GM19467 (cell line): ENCODE measurements around the gene DRC7.
"Not testable (repeated sequence)": the region's sequence is repeated elsewhere in the genome, so short reads cannot be mapped to it uniquely, and the experiment has no call there.

ENCODE experiments used
- ATAC-seq: cut with Tn5 transposase; IDR thresholded peaks from one replicate; pipeline ENCODE4 v1.9.1; 2021; ENCODE audit warnings: mild to moderate bottlenecking, moderate library complexity; ENCODE audit not compliant: unreplicated experiment

DRC7 gene

DNA sequence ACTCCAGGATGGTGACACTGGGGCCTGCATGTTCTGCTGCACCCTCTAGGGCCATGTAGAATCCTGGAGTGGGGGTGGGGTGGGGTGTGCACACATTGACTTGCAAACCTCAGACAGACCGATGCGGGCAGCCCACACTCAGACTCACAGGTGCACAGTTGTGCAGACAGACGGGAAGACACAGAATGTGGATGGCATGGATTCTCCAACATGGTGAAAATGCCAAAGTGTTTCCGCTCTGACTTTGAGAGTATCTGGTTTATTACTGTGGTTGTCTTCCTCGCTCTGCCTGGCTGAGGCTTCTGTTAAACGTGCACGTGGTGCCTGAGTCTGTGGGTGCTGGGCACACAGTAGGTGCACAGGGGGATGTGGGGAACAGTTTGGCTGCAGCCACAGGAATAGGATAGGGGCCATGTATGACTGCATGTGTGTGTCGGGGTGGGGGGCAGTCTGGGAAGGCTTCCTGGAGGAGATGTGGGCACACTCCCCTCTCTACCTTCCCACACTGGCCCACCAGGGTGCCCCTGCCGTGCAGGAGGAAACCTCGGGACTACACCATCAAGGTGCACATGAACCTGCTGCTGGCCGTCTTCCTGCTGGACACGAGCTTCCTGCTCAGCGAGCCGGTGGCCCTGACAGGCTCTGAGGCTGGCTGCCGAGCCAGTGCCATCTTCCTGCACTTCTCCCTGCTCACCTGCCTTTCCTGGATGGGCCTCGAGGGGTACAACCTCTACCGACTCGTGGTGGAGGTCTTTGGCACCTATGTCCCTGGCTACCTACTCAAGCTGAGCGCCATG is 35.5 kb upstream of the DRC7 start:
- ATAC-seq = no peak

DNA sequence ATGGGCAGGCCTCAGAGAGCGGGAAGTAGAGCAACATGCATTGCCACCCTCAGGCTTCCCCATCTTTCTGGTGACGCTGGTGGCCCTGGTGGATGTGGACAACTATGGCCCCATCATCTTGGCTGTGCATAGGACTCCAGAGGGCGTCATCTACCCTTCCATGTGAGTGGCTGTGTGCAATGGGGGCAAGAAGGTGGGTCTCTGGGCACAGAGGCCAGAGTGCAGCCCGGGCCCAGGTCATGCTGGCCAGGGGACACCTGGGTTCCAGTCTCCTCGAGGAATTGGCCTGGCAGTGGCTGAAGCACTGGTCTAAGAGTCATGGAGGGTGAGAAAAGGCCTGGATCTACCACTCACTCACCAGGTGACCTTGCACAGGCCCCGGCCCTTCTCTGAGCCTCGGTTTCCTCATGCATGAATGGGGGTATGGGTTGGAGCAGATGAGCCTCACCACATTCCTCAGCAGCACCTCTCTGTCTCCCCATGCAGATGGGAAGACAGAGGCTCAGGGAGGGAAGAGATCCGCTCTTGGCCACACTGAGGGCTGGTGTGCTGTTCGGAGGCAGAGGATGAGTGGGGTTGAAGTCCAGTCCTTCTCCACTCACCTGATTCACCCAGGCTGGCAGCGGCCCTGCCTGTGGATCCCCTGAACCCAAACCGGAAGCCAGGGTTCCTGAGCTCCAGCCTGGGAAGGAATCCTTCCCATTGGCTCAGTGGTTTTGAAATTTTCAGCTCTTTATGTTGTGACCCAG is 33.7 kb upstream of the DRC7 start:
- no peak for ATAC-seq

DNA sequence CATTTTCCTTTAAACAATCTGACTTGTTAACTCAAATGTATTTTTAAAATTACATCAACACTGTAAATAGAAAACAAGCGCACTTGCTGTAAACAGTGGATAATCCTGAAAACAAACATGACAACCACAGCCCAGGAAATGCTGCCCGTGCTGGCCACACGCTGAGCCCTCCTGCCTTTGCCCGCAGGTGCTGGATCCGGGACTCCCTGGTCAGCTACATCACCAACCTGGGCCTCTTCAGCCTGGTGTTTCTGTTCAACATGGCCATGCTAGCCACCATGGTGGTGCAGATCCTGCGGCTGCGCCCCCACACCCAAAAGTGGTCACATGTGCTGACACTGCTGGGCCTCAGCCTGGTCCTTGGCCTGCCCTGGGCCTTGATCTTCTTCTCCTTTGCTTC is 33.1 kb upstream of the DRC7 start:
- ATAC-seq = no peak

DNA sequence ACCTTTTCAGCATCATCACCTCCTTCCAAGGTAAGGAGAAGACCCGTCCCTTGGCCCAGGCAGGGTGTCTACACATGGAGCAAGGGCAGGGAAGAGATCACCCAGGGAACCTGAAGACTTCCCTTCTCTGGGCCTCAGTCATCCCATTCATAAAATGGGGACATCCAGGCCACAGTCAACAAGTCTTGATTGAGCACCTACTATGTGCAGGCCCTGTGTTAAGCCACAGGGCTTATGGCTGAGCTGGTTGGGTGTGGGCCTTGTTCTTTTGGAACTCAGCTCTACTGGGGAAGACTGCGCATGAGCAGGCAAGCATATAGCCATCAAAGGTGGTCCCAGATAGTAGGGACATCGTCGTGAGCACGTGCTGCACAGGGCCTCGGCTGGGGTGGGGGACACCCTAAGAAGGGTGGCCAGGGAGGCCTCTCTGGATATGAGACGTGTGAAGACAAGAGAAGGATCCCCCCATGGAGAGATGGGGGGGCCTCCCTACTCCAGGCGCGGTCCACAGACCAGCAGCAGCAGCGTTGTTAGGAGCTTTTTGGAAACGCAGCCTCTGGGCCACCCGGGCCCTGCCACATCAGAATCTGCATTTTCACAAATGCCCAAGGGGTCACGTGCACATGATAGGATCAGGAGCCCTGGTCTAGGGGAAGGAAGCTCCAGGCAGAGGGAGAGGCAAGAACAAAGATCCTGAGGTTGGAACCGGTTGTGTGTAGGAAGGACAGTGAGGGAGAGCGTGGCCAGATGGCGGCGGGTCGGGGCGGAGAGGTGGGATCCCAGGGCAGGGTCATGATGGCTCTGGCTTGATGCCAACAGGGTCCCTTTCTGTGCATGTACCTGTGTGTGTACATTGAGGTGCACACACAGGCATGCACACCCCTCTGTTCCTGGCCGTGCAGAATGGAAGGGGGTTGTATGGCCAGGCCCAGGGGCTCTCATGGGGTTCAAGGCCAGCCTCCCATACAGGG is 32.4 kb upstream of the DRC7 start:
- ATAC-seq = no peak

DNA sequence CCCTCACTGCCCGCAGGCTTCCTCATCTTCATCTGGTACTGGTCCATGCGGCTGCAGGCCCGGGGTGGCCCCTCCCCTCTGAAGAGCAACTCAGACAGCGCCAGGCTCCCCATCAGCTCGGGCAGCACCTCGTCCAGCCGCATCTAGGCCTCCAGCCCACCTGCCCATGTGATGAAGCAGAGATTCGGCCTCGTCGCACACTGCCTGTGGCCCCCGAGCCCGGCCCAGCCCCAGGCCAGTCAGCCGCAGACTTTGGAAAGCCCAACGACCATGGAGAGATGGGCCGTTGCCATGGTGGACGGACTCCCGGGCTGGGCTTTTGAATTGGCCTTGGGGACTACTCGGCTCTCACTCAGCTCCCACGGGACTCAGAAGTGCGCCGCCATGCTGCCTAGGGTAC is 31.2 kb upstream of the DRC7 start:
- no peak for ATAC-seq

DNA sequence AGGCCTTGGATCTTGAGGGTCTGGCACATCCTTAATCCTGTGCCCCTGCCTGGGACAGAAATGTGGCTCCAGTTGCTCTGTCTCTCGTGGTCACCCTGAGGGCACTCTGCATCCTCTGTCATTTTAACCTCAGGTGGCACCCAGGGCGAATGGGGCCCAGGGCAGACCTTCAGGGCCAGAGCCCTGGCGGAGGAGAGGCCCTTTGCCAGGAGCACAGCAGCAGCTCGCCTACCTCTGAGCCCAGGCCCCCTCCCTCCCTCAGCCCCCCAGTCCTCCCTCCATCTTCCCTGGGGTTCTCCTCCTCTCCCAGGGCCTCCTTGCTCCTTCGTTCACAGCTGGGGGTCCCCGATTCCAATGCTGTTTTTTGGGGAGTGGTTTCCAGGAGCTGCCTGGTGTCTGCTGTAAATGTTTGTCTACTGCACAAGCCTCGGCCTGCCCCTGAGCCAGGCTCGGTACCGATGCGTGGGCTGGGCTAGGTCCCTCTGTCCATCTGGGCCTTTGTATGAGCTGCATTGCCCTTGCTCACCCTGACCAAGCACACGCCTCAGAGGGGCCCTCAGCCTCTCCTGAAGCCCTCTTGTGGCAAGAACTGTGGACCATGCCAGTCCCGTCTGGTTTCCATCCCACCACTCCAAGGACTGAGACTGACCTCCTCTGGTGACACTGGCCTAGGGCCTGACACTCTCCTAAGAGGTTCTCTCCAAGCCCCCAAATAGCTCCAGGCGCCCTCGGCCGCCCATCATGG is 30.5 kb upstream of the DRC7 start:
- no peak for ATAC-seq

DNA sequence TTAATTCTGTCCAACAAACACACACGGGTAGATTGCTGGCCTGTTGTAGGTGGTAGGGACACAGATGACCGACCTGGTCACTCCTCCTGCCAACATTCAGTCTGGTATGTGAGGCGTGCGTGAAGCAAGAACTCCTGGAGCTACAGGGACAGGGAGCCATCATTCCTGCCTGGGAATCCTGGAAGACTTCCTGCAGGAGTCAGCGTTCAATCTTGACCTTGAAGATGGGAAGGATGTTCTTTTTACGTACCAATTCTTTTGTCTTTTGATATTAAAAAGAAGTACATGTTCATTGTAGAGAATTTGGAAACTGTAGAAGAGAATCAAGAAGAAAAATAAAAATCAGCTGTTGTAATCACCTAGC is 30.0 kb upstream of the DRC7 start:
- ATAC-seq = no peak

DNA sequence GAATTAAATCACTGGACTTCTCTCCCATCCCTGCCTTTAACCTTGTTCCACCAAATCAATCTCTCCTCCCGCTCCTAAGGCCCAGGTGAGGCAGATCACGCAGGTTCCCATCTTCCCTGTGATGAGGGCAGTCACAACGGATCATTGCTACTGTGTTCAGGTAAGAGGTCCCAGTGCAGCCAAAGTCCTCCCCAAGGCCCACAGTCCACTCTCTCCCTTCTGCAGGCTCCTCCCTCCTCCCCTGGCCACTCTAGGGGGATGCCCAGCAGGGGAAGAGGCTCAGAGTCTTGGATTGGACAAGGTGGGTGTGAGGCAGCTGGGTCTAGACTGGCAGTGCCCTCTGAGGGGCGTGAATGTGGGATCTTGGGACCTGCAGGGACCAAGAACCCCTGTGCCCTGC is 29.1 kb upstream of the DRC7 start:
- no peak for ATAC-seq

DNA sequence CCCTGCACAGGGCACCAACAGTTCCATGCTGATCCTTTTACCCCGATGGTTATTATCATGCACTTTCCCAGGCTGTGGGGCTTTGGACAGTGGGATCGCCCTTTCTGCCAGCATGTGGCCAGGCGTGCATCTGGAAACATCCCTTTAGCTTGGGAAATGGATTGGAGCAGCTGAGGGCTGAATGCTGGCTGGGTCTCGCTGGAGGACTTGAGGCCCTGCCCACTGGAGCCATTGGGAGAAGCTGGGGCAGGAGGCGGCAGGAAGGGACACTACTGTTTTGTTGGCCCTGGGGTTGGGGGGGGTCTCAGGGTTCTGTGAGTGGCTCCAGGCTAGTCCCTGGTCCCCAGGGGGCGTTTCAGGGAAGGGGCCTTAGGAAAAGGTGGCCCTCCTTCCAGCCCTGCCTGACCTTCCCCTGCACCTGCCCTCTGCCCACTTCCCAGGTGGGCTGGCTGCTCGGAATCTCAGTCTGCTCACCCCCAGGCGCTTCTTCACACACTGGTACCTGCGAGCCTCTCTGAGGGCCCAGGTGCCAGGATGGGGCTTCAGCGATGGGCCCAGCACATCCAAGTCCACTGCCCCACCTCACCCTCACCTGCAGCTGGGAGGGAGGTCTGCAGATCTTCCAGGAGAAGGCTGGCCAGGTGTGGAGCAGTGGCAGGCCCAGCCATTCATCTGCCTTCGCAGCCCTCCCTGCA is 28.1 kb upstream of the DRC7 start:
- no peak for ATAC-seq

DNA sequence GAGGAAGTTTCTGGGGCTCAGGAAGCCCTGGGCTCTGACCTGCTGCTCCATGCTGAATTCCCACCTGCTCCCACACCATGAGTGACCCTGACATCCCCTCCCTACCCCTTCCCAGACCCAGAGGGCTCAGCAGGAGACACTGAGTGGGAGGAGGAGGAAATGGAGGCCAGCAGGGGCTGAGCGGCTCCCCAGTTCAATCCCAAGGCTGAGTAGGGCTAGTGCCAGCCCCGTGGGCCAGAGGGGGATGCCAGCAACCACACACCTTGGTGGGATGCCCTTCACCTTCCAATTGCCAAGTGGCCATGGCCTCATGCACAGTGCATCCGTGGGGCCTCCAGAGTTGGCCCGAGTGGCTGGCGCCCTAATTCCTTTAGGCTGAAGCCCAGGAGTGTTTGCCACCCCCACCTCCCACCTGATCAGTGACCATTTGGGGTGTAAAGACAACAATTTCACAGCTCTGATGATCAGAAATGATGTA is 27.5 kb upstream of the DRC7 start:
- ATAC-seq = no peak

DNA sequence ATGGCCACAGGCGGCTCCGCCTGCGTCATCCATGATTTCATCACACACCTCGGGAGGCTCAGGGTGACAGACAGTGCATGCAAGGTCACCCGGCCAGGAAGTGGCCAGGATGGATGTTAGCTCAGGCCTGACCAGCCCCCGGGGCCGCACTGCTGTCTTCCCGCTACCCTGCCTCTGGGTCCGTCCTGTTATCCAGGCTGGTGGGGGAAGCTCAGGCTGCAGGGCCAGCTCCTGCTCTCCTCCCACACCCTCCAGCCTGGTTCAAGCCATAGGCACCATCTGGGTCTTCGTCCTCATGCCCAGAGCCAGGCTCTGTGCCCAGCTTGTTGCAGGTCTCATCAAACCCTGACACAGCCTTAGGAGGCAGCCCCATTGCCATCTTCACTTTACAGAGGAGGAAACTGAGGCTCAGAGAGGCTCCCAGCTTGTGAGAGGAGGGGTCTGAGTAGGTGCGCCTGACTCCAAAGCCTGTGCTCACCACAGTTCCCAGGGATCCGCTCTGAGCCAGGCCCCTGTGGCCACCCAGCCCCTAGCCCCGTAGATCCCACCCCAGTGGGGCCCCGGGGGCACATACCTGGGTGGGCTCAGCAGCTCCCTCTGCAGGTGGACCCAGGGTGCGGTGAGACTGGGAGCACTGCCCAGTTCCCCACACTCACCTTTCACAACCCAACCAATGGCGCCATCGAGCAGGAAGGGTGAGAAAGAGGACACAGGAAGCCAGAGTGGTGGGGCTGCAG is 26.9 kb upstream of the DRC7 start:
- no peak for ATAC-seq

DNA sequence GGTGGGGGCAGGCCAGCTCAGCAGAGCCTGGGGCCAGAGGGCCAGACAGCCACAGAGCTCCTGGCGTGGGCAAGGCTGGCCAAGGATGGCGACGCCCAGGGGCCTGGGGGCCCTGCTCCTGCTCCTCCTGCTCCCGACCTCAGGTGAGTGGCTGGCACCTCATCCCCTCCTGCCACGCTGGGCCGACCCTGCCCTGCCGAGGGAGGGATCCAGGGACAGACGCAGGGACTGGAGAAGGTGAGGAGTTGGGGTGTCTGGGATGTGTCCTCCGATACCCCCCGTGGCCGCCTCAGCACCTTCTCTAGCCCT is 26.4 kb upstream of the DRC7 start, which contains the start of gene ADGRG3:
ADGRG3 (plus strand) TSS at position 44 of the 309 bp plus-strand sequence; CDS start at position 86, 42 bp downstream.
- no peak for ATAC-seq

DNA sequence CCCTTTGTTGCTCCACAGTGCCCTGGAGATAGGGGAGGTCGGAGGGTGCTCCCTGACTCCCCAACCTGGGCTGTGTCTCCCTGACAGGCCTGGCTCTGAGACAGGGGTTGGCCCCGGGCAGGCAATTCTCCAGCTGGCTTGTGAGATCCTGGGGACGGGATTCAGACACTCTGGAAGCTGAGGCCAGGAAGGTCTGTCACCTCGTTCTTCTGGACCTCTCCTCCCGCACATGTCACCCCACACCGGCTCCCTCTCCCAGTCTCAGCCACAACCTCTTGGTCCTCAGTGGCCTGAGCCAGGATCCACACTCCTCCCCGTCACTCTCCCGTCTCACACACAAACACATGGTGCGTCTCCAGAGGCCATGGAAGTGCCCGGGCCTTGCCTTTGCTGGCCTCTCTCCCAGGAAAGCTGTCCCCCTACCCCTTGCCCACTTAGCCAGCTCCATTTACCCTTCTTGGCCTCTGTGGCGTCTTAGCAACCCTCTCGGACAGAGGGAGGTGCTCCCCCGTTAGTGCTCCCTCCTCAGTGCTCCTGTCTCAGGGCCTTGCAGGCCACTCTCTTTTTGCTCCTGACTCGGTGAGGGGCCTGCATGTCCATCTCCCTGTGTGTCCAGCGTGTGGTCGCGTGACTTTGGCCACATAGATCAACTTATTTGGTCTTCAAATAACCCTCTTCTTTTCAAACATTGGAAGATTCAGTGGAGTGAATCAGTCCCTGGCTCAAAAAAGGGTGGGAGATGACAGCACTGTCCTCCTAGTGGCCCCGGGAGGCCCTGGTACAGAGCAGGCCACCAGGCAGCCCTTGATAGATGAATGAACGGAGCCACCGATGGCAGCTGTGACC is 25.8 kb upstream of the DRC7 start:
- ATAC-seq = no peak

DNA sequence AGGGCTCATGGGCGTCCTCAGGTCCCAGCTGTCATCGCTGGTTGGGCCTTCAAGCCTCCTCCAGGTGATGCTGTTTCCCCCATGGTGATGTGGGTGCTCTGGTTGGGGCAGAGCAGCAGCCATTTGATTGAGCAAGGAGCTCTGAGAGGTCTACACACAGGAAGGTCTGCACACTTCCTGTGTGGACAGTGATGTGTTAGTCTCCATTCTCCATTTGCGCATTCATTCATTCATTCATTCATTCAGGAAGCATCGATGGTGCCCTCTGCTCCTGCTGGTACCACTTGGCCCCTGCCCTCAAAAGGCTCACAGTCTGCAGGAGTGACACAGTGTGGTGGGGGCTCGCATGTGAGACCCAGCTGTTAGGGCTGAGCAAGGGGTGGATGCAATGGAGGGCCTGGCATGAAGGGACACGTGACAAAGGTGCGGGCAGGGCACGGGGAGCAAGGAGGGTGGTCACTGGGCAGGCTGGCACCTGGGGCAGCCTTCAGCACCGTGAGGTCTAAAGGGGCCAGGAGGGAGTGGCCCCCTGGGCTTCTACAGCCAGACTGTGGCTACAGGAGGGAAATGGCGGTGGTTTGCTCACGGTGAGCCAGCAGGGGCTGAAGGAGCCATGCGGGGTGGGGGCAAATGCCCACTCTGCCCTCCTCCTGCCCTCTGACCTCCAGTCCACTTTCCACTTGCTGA is 25.0 kb upstream of the DRC7 start:
- ATAC-seq = no peak

DNA sequence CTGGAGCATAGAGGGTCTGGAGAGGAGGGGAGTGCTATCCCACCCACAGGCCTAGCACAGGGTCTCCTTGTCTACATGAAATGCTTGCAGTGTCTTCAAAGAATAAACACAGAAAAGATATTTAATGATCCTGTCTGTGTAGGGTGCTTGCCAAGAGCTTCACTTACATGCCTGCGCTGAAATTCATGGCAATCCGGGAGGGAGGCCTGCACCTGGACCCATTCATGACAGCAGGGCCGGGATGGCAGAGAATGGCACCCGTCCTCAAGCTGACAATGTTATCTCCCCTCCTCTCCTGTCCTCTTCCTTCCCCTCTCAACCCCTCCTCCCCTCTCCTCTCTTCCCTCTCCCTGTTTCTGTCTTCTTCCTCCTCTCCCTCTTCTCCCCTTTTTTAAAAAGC is 24.4 kb upstream of the DRC7 start:
- no peak for ATAC-seq

DNA sequence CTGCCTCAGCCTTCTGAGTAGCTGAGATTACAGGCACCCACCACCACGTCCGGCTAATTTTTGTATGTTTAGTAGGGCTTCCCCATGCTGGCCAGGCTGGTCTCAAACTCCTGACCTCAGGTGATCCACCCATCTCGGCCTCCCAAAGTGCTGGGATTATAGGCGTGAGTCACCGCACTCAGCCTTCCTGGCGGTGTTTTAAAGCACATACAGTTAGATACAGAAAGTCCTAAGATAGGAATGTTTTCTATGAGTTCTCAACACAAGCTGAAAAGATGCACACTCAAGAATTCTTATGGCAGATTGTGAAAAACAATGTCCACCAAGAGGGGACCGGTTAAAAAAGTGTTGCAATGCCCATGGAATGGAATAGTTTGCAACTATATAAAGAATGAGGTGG is 23.2 kb upstream of the DRC7 start:
- ATAC-seq = not testable (repeated sequence)

DNA sequence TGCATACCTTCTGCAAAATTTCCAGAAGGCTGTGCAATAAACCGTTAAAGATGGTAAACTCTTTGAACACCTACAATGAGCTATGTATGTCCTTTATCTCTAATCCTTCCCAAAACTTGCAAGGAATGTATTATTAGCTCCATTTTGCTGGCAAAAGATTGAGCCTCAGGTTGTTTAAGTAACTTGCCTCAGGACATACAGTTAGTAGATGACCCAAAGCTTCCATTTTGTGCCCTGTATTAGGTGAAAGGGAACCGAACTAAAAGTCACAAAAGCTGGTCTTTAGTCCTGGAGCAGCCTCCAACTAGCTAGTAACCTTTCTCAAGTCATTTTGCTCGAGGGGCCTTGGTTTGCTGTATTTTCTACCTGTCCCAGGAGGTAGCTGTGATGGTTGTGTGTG is 22.2 kb upstream of the DRC7 start:
- no peak for ATAC-seq

DNA sequence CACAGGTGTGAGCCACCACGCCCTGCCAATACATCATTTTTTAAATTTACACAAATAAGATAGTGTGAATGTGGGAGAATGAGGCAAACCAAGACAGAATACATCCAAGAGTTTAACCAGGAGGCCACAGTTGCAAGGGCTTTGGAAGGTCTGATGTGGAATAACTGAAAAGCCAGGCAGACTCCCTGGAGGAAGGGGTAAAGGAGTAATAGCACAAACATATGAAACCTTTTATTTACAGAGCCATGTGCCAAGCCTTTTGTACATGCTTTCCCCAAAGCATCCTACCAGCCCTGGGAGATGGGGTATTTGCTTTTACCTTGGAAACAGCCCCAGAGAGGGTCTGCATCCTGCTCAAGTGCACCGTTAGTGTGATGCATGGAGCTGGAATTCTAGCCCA is 21.8 kb upstream of the DRC7 start:
- ATAC-seq = no peak
